K562 (cell line): ENCODE results near the gene NEU1. TPM values are rescaled to one million over a fixed set of nuclear protein-coding genes. Genes with fewer than 3 reads are reported as not detected.

ENCODE experiments used
- E2F1 ChIP-seq: sonication (generic); formaldehyde crosslinking; IDR thresholded peaks from 2 replicates; pipeline ENCODE4 v1.8.1; 2023; ENCODE audit warnings: mild to moderate bottlenecking, missing genetic modification reagents, moderate library complexity
- E2F3 ChIP-seq: fragments of 250-450 bp; sonication (Bioruptor Pico); IDR thresholded peaks from 2 replicates; pipeline ENCODE4 v1.4.0; 2020; ENCODE audit warnings: mild to moderate bottlenecking
- ESRRA ChIP-seq: fragments of 450-650 bp; IDR thresholded peaks from 2 replicates; pipeline ENCODE4 v1.6.1; 2014; ENCODE audit warnings: low read depth, mild to moderate bottlenecking, moderate library complexity, borderline replicate concordance
- ETV6 ChIP-seq, 3 experiments: fragments of 150-350 bp in 1 of 3; sonication (generic) in 1 of 3; formaldehyde crosslinking in 1 of 3; IDR thresholded peaks; 2 replicates each; pipeline versions ENCODE4 v1.6.1 to v1.8.0; 2014 to 2022; ENCODE audit warnings: borderline replicate concordance in 2 of 3, low read depth in 2 of 3, antibody characterized with exemption in 1 of 3, low read length in 1 of 3, mild to moderate bottlenecking in 1 of 3, missing genetic modification reagents in 1 of 3
- HDGF ChIP-seq: fragments of 450-650 bp; IDR thresholded peaks from 2 replicates; pipeline ENCODE4 v1.6.1; 2016
- MAFF ChIP-seq: IDR thresholded peaks from 2 replicates; pipeline ENCODE4 v1.6.1; 2012; ENCODE audit warnings: low read length, improper control_type of control experiment
- MED1 ChIP-seq: sonication (generic); formaldehyde crosslinking; IDR thresholded peaks from 2 replicates; pipeline ENCODE4 v1.8.1; 2023; ENCODE audit warnings: missing genetic modification reagents, borderline replicate concordance
- MEF2A ChIP-seq: IDR thresholded peaks from 2 replicates; pipeline ENCODE4 v1.6.1; 2011; ENCODE audit warnings: low read depth, mild to moderate bottlenecking, low read length, moderate library complexity; ENCODE audit not compliant: control insufficient read depth
- MGA ChIP-seq: fragments of 450-650 bp; IDR thresholded peaks from 2 replicates; pipeline ENCODE4 v1.6.1; 2016; ENCODE audit warnings: mild to moderate bottlenecking, moderate library complexity
- SMAD4 ChIP-seq: fragments of 250-450 bp; sonication (Bioruptor Pico); conservative IDR thresholded peaks from 2 replicates; pipeline ENCODE4 v1.8.0; 2021; ENCODE audit warnings: inconsistent platforms, mild to moderate bottlenecking, moderate library complexity
- SPI1 ChIP-seq: IDR thresholded peaks from 2 replicates; pipeline ENCODE4 v1.6.1; 2011; ENCODE audit warnings: low read depth, low read length, control low read depth, borderline replicate concordance
- STAT5B ChIP-seq: fragments of 250-450 bp; sonication (Bioruptor Pico); IDR thresholded peaks from 2 replicates; pipeline ENCODE4 v1.8.0; 2021; ENCODE audit warnings: mild to moderate bottlenecking, inconsistent platforms
- TBL1XR1 ChIP-seq, 2 experiments: IDR thresholded peaks; 2 replicates each; pipeline ENCODE4 v1.6.1; 2012; ENCODE audit warnings: improper control_type of control experiment in 2 of 2, low read length in 2 of 2, mild to moderate bottlenecking in 1 of 2
- ZKSCAN3 ChIP-seq: fragments of 250-450 bp; sonication (Bioruptor Pico); IDR thresholded peaks from 2 replicates; pipeline ENCODE4 v1.4.0; 2020
- ZNF174 ChIP-seq: fragments of 250-450 bp; sonication (Bioruptor Pico); IDR thresholded peaks from 2 replicates; pipeline ENCODE4 v1.4.0; 2020; ENCODE audit warnings: mild to moderate bottlenecking
- ZNF696 ChIP-seq: fragments of 250-450 bp; sonication (Bioruptor Pico); conservative IDR thresholded peaks from 2 replicates; pipeline ENCODE4 v1.4.0; 2020; ENCODE audit warnings: mild to moderate bottlenecking, moderate library complexity
- ZNF778 ChIP-seq: fragments of 450-650 bp; formaldehyde crosslinking; IDR thresholded peaks from 2 replicates; pipeline ENCODE4 v1.4.0; 2020; ENCODE audit warnings: mild to moderate bottlenecking, moderate library complexity
- polyA plus RNA-seq, 8 experiments: library from polyadenylated mRNA; depleted of rRNA in 4 of 8; stranded (reverse) in 5 of 8; unstranded in 3 of 8; fragments of >200 nt; fragmentation: Nextera tagmentation in 2 of 8; fragmentation: Illumina TruSeq in 1 of 8; extraction: Ambion mirVana in 2 of 8; extraction: Trizol in 1 of 8; gene quantifications; 2 replicates each; pipeline versions ENCODE4 v1.2.1 to v1.2.3, GENCODE V29; 2011 to 2014; ENCODE audit warnings: inconsistent platforms in 1 of 8, missing spikeins in 1 of 8
- total RNA-seq, 7 experiments: library from RNA; depleted of rRNA in 6 of 7; stranded (reverse); fragments of >200 nt in 6 of 7; fragmentation: Illumina TruSeq in 2 of 7; extraction: Trizol in 2 of 7; gene quantifications; 2 replicates each; pipeline versions ENCODE4 v1.2.1 to v1.2.3, GENCODE V29; 2011 to 2021; ENCODE audit warnings: low replicate concordance in 1 of 7

Gene NEU1
- total and polyA plus RNA-seq, 9 of the 15 experiments (the other 6 are each of a cell fraction or from before 2014, with no cell fraction given), result 14.8 to 67.8 (median 51.0) TPM

- 0 out of 2 replicates have a peak, but pooled peaks have one; percentile 19 for TF ChIP-seq SPI1
- no peak for TF ChIP-seq HDGF
- peak; percentile 85; the same call in 1 of the 2 replicates for TF ChIP-seq ZNF174
- TF ChIP-seq MED1 (CRISPR knock-in tag), result no peak
- peak; percentile 73; the same call in 1 of the 2 replicates for TF ChIP-seq ZNF696 (CRISPR knock-in tag)
- TF ChIP-seq ESRRA, result no peak
- peak; percentile 66 for TF ChIP-seq SMAD4 (CRISPR knock-in tag)
- TF ChIP-seq ZKSCAN3 (CRISPR knock-in tag), result no peak
- peak; percentile 52 for TF ChIP-seq MAFF
- TF ChIP-seq STAT5B (CRISPR knock-in tag), result no peak
- no peak for TF ChIP-seq E2F3 (CRISPR knock-in tag)
- no peak for TF ChIP-seq MEF2A
- TF ChIP-seq MGA, result no peak
- TF ChIP-seq ETV6 (IDR thresholded peaks at IDR 0.05; ENCODE audit: borderline replicate concordance in 1 of 2, low read depth in 2 of 2, low read length in 1 of 2), result no peak
- TF ChIP-seq ETV6 (CRISPR knock-in tag; IDR thresholded peaks at IDR 0.05; ENCODE audit: borderline replicate concordance), result no peak
- TF ChIP-seq TBL1XR1 (IDR thresholded peaks at IDR 0.05; ENCODE audit: low read length in 2 of 2), result peak; percentile 32 to 44; a peak in 3 of 4 replicates
- no peak for TF ChIP-seq E2F1 (CRISPR knock-in tag)
- no peak for TF ChIP-seq ZNF778 (CRISPR knock-in tag)
These were observed 35.8 kb downstream of the NEU1 start (continued) for GRCh38 chr6:31826793-31827285.
